Regular cardiac myocyte (primary cell): Measurements from ENCODE around the gene RUVBL1. TPM values are rescaled to one million over a fixed set of nuclear protein-coding genes. Genes with fewer than 3 reads are reported as not detected.

Experiments
- total RNA-seq: library from RNA; depleted of rRNA; stranded (reverse); fragments of >200 nt; gene quantifications from 2 replicates; pipeline ENCODE4 v1.2.3, GENCODE V29; 2014

The RUVBL1 gene
- total RNA-seq: 47.1 and 115 TPM in 2 replicates

GRCh38 chr3:128123538-128124368 is at the start of gene RUVBL1:
Gene RUVBL1, minus strand, starts transcription at chr3:128123812. Its CDS starts 88 bp downstream, at chr3:128123724.

GRCh38 chr3:128153156-128154041 is 29.8 kb upstream of the RUVBL1 start, which contains the start of gene EEFSEC:
Gene EEFSEC, plus strand, starts transcription at chr3:128153481. Its CDS starts 27 bp downstream, at chr3:128153508.

GRCh38 chr3:128051837-128052594 is 71.6 kb downstream of the RUVBL1 start, which contains the start of gene SEC61A1:
Gene SEC61A1, plus strand, starts transcription at chr3:128052437. Its CDS starts 116 bp downstream, at chr3:128052553.

Other genes with a start within 250 kb of the RUVBL1 start
- gene KBTBD12, start 208.6 kb downstream of the RUVBL1 start, total RNA-seq: not detected in 2 replicates
- 339 and 415 TPM in 2 replicates for gene SEC61A1, start 71.4 kb downstream of the RUVBL1 start, total RNA-seq
- gene EEFSEC, start 29.7 kb upstream of the RUVBL1 start, total RNA-seq: 3.4 and 9.6 TPM in 2 replicates